T-helper 17 cell (primary cell): ENCODE data around the gene SCG2. TPM values are rescaled to one million over a fixed set of nuclear protein-coding genes. Genes with fewer than 3 reads are reported as not detected.

Experiments used
- total RNA-seq, 4 donors: library from RNA in 2 of 4; stranded (reverse) in 2 of 4; gene quantifications; one replicate each; pipeline ENCODE4 v1.2.3 and lab custom pipeline; 2022 to 2026

Gene SCG2
- total RNA-seq, 2 donors from 2014 or later = not detected

Other genes starting within 250 kb of the SCG2 start
- gene AP1S3, start 235.2 kb upstream of the SCG2 start, total RNA-seq = 1 to 10 TPM; 1.6 to 2.9 TPM